A549 treated with RU486 at 1 μM for 4 hours (cell line): Measurements from ENCODE around the gene FGD4. TPM values are rescaled to one million over a fixed set of nuclear protein-coding genes. Genes with fewer than 3 reads are reported as not detected.

ENCODE experiments used
- total RNA-seq: library from RNA; stranded (reverse); fragments of 200-300 nt; extraction: Qiagen RNA extraction; gene quantifications from 5 replicates; pipeline ENCODE4 v1.2.3, GENCODE V29; 2022; ENCODE audit warnings: low read depth

Gene FGD4
- total RNA-seq = 1.6 to 2.3 TPM (median 1.8 TPM) in 5 replicates

GRCh38 chr12:32399370-32400113 is at the start of gene FGD4:
Gene FGD4, plus strand, starts transcription at chr12:32399558.

GRCh38 chr12:32679091-32679919 is 279.9 kb downstream of the FGD4 start, which contains the start of gene DNM1L:
Gene DNM1L, plus strand, starts transcription at chr12:32679301. Its CDS starts 63 bp downstream, at chr12:32679364.

